GM12864 (cell line): ENCODE measurements around the gene NCLN.
A peak's percentile ranks its signal among the peaks of the same experiment; 100 is the strongest.
"Not testable (repeated sequence)": the region's sequence is repeated elsewhere in the genome, so short reads cannot be mapped to it uniquely, and the experiment has no call there.

Source experiments
- DNase-seq: peaks from one replicate; pipeline ENCODE4 v3.0.0-alpha.2; 2011; ENCODE audit warnings: low read depth
- H3K4me3 ChIP-seq: 2 replicates; pipeline ENCODE4 v1.5.1; 2011; ENCODE audit warnings: mild to moderate bottlenecking, low read depth, low read length, control low read depth
- TF ChIP-seq, protein P1 (sequence below): IDR thresholded peaks from 2 replicates; pipeline ENCODE4 v1.5.1; 2011; ENCODE audit warnings: low read depth, mild to moderate bottlenecking, moderate library complexity, low read length, control low read depth, inconsistent platforms; ENCODE audit errors: missing control alignments

Gene NCLN

DNA sequence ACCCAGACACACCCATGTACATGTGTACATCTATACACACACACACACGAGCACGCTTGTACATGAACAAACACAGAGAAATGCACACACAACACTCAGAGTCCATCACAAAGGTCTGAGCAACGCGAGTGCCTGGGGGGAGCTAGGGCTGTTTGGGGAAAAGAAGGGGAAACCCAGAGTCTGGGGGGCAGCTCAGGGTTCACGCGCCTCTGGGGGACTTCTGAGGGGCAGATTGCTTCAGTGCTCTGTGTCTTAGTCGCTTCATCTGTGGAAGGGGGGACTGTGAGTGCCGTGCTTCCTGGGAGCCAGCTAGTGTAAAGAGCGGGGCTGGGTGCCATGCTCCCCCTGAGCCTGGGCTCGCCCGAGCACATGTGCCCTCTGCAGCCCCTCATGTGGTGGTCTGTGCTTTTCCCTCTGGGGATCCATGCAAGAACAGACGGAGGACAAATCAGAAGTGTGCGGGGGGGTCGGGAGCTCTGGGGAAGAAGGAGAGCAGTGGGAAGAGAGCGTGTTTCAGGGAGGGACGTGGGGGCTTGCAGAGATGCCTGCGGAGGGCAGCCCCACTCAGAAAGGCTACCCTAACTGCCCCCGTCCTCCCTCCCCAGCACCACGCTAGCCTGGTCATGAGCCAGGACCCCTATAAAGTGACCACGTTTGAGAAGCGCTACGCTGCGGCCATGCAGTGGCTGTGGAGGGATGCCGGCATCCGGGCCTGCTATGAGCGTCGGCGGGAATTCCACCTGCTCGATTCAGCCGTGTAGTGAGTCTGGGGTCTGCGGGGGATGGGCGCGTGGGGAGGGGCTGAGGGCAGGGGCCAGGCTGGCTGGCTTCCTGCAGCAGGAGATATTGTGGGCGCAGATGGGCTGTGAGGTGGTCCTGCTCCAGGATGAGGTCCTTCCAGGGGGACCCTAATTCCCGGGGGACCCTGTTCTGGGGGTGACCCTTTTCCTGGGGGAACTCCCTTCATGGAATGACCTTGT is 35.9 kb upstream of the NCLN start:
- no peak for DNase-seq
- TF ChIP-seq, protein P1, sequence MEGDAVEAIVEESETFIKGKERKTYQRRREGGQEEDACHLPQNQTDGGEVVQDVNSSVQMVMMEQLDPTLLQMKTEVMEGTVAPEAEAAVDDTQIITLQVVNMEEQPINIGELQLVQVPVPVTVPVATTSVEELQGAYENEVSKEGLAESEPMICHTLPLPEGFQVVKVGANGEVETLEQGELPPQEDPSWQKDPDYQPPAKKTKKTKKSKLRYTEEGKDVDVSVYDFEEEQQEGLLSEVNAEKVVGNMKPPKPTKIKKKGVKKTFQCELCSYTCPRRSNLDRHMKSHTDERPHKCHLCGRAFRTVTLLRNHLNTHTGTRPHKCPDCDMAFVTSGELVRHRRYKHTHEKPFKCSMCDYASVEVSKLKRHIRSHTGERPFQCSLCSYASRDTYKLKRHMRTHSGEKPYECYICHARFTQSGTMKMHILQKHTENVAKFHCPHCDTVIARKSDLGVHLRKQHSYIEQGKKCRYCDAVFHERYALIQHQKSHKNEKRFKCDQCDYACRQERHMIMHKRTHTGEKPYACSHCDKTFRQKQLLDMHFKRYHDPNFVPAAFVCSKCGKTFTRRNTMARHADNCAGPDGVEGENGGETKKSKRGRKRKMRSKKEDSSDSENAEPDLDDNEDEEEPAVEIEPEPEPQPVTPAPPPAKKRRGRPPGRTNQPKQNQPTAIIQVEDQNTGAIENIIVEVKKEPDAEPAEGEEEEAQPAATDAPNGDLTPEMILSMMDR: no peak

DNA sequence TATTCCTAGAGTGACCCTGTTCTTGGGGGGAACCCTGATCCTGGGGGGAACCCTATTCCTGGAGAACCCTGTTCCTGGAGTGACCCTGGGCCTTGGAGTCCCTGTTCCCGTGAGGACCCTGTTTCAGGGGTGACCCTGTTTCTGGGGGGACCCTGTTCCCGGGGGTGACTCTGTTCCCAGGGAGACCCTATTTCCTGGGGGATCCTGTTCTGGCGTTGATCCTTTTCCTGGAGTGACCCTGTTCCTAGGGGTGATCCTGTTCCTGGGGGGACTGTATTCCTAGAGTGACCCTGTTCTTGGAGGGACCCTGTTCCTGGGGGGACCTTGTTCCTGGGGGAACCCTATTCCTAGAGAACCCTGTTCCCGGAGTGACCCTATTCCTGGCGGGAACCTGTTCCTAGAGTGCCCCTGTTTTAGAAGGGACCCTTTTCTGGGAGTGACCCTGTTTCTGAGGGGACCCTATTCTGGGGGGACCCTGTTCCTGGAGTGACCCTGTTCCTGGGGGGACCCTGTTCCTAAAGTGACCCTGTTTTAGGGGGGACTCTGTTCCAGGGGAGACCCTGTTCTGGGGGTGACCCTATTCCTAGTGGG is 34.9 kb upstream of the NCLN start:
- no peak for DNase-seq
- no peak overlapping the region for H3K4me3 ChIP-seq
- TF ChIP-seq, protein P1: no peak

More for the DNA sequence above, 35.9 kb upstream of the NCLN start:
- H3K4me3 ChIP-seq: no peak overlapping the region

GRCh38 chr19:3151563-3152418 is 33.9 kb upstream of the NCLN start:
- TF ChIP-seq, protein P1: no peak

GRCh38 chr19:3152419-3152780 is 33.3 kb upstream of the NCLN start:
- TF ChIP-seq, protein P1: no peak
- no peak for DNase-seq
- no peak overlapping the region for H3K4me3 ChIP-seq

More at GRCh38 chr19:3151563-3152418, 33.9 kb upstream of the NCLN start:
- no peak for DNase-seq
- no peak overlapping the region for H3K4me3 ChIP-seq

- DNase-seq: no peak
- no peak overlapping the region for H3K4me3 ChIP-seq
- TF ChIP-seq, protein P1: no peak
These were observed 32.2 kb upstream of the NCLN start for GRCh38 chr19:3153286-3154230.

- peak overlapping the region; percentile 31 for H3K4me3 ChIP-seq
- not testable (repeated sequence) for DNase-seq
These were observed 31.3 kb upstream of the NCLN start for GRCh38 chr19:3154447-3154846.
